DND-41 (cell line): ENCODE measurements around the gene FGF5.

Experiments used
- ATAC-seq: fragments of 200-7000 bp; cut with Tn5 transposase; 3 replicates; pipeline ENCODE4 v1.9.1; 2021; ENCODE audit warnings: low read depth; ENCODE audit not compliant: insufficient read depth
- DNase-seq: peaks from one replicate; pipeline ENCODE4 v3.0.0-alpha.2; 2020
- H2AFZ ChIP-seq: 2 replicates; pipeline ENCODE4 v1.6.0; 2012; ENCODE audit warnings: low read depth, low read length
- H3K27ac ChIP-seq: 2 replicates; pipeline ENCODE4 v1.5.1; 2012; ENCODE audit warnings: low read length, inconsistent platforms
- H3K27me3 ChIP-seq: fragments of 200-600 bp; sonication (generic); 2 replicates; pipeline ENCODE4 v1.6.0; 2012; ENCODE audit warnings: low read length, mild to moderate bottlenecking, inconsistent platforms; ENCODE audit not compliant: insufficient read depth, poor library complexity
- H3K36me3 ChIP-seq: 2 replicates; pipeline ENCODE4 v1.5.1; 2012; ENCODE audit warnings: low read length, inconsistent platforms; ENCODE audit not compliant: insufficient read depth
- H3K4me1 ChIP-seq: 2 replicates; pipeline ENCODE4 v1.5.1; 2012; ENCODE audit warnings: mild to moderate bottlenecking, low read length; ENCODE audit not compliant: insufficient read depth
- H3K4me2 ChIP-seq: 2 replicates; pipeline ENCODE4 v1.6.0; 2012; ENCODE audit warnings: mild to moderate bottlenecking, moderate library complexity, low read length, inconsistent platforms; ENCODE audit not compliant: insufficient read depth
- H3K4me3 ChIP-seq, 2 experiments: fragments of 200-600 bp in 1 of 2; shearing (Covaris generic) in 1 of 2; 2 replicates each; pipeline ENCODE4 v1.5.1; 2012 to 2016; ENCODE audit warnings: inconsistent platforms in 2 of 2, low read length in 2 of 2, mild to moderate bottlenecking in 2 of 2, low read depth in 1 of 2, moderate library complexity in 1 of 2
- H3K79me2 ChIP-seq: 2 replicates; pipeline ENCODE4 v1.6.0; 2012; ENCODE audit warnings: low read length, inconsistent platforms; ENCODE audit not compliant: insufficient read depth
- H3K9ac ChIP-seq: 2 replicates; pipeline ENCODE4 v1.6.0; 2012; ENCODE audit warnings: low read depth, mild to moderate bottlenecking, inconsistent platforms, low read length, moderate library complexity
- H3K9me3 ChIP-seq: 2 replicates; pipeline ENCODE4 v1.5.1; 2012; ENCODE audit warnings: low read length, moderate library complexity, mild to moderate bottlenecking, inconsistent platforms; ENCODE audit not compliant: insufficient read depth, severe bottlenecking
- H4K20me1 ChIP-seq: 2 replicates; pipeline ENCODE4 v1.6.0; 2012; ENCODE audit warnings: low read length; ENCODE audit not compliant: insufficient read depth
- EZH2 ChIP-seq: IDR thresholded peaks from 3 replicates; pipeline ENCODE4 v1.6.1; 2012; ENCODE audit warnings: borderline replicate concordance, low read depth, mild to moderate bottlenecking, moderate library complexity, low read length, inconsistent platforms; ENCODE audit not compliant: severe bottlenecking
- TF ChIP-seq, protein P1 (sequence below): IDR thresholded peaks from 2 replicates; pipeline ENCODE4 v1.5.1; 2012; ENCODE audit warnings: borderline replicate concordance, low read length, moderate library complexity, mild to moderate bottlenecking; ENCODE audit not compliant: poor library complexity, severe bottlenecking; ENCODE audit errors: extremely low read depth

FGF5 gene

DNA sequence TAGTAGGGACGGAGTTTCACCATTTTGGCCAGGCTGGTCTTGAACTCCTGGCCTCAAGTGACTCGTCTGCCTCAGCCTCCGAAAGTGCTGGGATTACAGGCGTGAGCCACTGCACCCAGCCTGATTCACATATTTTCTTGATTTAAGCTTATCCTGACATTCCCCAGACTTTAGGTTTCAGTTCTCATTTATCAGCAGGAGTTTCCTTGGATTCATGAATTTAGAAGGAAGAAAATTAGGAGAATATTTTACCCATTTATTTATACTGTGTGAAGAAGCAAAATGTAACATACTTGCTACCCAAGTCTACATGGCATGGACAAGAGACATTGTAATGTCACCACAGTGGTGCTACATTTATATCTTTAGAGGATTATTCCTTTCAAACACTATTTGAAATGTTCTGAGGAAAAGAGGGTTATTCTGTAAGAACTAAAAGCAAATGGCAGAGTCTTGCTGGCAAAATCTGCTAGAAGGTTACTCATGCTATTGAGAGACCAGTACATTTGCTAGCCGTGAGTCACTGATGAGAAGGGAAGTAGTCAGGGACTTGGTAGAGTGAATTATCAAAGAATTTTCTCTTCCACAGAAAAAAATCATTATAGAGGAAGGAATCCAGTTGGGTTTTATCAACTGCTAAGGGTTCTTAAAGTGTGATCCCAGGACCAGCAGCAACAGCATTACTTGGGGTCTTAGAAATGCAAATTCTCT is 43.0 kb downstream of the FGF5 start:
- no peak overlapping the region for H2AFZ ChIP-seq
- TF ChIP-seq, protein P1, sequence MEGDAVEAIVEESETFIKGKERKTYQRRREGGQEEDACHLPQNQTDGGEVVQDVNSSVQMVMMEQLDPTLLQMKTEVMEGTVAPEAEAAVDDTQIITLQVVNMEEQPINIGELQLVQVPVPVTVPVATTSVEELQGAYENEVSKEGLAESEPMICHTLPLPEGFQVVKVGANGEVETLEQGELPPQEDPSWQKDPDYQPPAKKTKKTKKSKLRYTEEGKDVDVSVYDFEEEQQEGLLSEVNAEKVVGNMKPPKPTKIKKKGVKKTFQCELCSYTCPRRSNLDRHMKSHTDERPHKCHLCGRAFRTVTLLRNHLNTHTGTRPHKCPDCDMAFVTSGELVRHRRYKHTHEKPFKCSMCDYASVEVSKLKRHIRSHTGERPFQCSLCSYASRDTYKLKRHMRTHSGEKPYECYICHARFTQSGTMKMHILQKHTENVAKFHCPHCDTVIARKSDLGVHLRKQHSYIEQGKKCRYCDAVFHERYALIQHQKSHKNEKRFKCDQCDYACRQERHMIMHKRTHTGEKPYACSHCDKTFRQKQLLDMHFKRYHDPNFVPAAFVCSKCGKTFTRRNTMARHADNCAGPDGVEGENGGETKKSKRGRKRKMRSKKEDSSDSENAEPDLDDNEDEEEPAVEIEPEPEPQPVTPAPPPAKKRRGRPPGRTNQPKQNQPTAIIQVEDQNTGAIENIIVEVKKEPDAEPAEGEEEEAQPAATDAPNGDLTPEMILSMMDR: no peak
- TF ChIP-seq EZH2: no peak
- H3K27ac ChIP-seq: no peak overlapping the region
- peaks cover 20% of the 10 kb centered on the region for H3K27me3 ChIP-seq
- no peaks in the 10 kb centered on the region for H4K20me1 ChIP-seq
- DNase-seq (no peak), ATAC-seq (no peak)
- H3K36me3 ChIP-seq: no peaks in the 10 kb centered on the region
- H3K4me2 ChIP-seq: no peak overlapping the region
- no peak overlapping the region for H3K4me3 ChIP-seq
- no peaks in the 10 kb centered on the region for H3K4me1 ChIP-seq
- H3K9me3 ChIP-seq: no peaks in the 10 kb centered on the region
- no peak overlapping the region for H3K9ac ChIP-seq
- H3K79me2 ChIP-seq: no peaks in the 10 kb centered on the region

DNA sequence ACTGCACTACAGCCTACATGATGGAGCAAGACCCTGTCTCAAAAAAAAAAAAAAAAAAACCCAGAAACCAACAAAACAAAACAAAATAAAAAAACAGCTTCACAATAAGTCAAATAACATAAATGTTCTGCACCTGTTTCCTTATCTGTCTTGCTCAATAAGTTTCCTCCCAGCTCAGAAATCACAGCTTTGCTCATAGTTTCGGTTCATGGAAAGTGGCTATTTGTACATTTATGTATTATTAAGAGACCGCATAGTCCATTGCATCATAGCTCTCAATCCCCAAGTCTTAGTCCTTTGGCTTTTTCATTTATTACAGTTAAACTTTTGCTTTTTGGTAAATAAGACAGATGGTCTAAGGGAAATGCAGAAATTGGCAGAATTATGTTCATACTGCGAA is 44.7 kb downstream of the FGF5 start:
- H3K9me3 ChIP-seq: no peaks in the 10 kb centered on the region
- TF ChIP-seq, protein P1: no peak
- TF ChIP-seq EZH2: no peak
- no peak for ATAC-seq

DNA sequence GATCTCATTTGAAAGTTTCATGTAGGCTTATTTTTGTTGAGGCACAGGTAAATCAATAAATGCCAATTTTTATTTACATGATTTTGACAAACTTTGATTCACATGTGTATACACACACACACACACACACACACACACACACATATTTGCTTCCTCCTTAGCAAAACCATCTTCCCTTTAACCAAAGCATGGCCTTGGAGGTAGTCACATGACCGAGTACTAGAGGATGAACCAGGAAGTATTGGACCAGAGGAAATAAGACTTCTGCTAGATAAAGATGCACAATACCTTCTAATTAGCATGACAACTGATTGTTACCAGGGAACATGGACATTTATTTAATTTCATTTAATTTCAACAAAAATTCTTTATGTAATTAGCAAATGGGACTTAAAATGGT is 45.7 kb downstream of the FGF5 start:
- H3K4me2 ChIP-seq: no peak overlapping the region
- no peak overlapping the region for H3K9ac ChIP-seq
- no peak overlapping the region for H3K27ac ChIP-seq
- H3K4me3 ChIP-seq: no peak overlapping the region
- TF ChIP-seq, protein P1: no peak
- no peak for TF ChIP-seq EZH2
- no peaks in the 10 kb centered on the region for H3K79me2 ChIP-seq
- H3K9me3 ChIP-seq: no peaks in the 10 kb centered on the region
- H4K20me1 ChIP-seq: no peaks in the 10 kb centered on the region
- ATAC-seq (no peak), DNase-seq (no peak)
- no peak overlapping the region for H2AFZ ChIP-seq
- H3K36me3 ChIP-seq: no peaks in the 10 kb centered on the region
- no peaks in the 10 kb centered on the region for H3K4me1 ChIP-seq
- H3K27me3 ChIP-seq: peaks cover 12% of the 10 kb centered on the region

More for the DNA sequence above, 44.7 kb downstream of the FGF5 start:
- Histone ChIP-seq H3K79me2 (no peaks in the 10 kb centered on the region), H3K4me3 (no peak overlapping the region), H3K27ac (no peak overlapping the region), H2AFZ (no peak overlapping the region), H3K27me3 (peaks cover 17% of the 10 kb centered on the region), H3K9ac (no peak overlapping the region), H4K20me1 (no peaks in the 10 kb centered on the region), H3K4me2 (no peak overlapping the region), H3K36me3 (no peaks in the 10 kb centered on the region), H3K4me1 (no peaks in the 10 kb centered on the region)
- DNase-seq: no peak
